H1 (cell line): Measurements from ENCODE around the gene BCAS3. TPM values are rescaled to one million over a fixed set of nuclear protein-coding genes. Genes with fewer than 3 reads are reported as not detected.

Experiments used
- CTCF ChIA-PET: fragments of 300-600 bp; sonication (Branson Sonifier 250); formaldehyde crosslinking; loops from one replicate; lab custom pipeline; 2021; ENCODE audit not compliant: partially characterized antibody; lab: Charles Lee
- POLR2A ChIA-PET: fragments of 300-600 bp; sonication (Branson Sonifier 250); formaldehyde crosslinking; loops from one replicate; lab custom pipeline; 2021; ENCODE audit warnings: inconsistent platforms; ENCODE audit not compliant: partially characterized antibody; lab: Charles Lee
- DNase-seq, 2 experiments: peaks; one replicate each; pipeline versions ENCODE4 v3.0.0 to v3.0.0-alpha.2; 2010 to 2022; ENCODE audit warnings: low spot score in 2 of 2, low read depth in 1 of 2, mixed read lengths in 1 of 2
- FAIRE-seq: peaks from 2 replicates; lab custom pipeline; 2011; peaks lifted over from hg19 to GRCh38; lab: Jason Lieb, UNC
- H2AFZ ChIP-seq: 2 replicates; pipeline ENCODE4 v1.8.1; 2012; ENCODE audit warnings: low read length, inconsistent platforms
- H2AK5ac ChIP-seq: 2 replicates; pipeline ENCODE4 v1.6.1; 2013; ENCODE audit warnings: low read depth, low read length
- H2BK120ac ChIP-seq: replicated peaks from 2 replicates; pipeline ENCODE3; 2013; ENCODE audit warnings: low read depth, low read length, inconsistent platforms
- H2BK12ac ChIP-seq: 2 replicates; pipeline ENCODE4 v1.6.1; 2013; ENCODE audit warnings: low read depth, low read length
- H2BK15ac ChIP-seq: 2 replicates; pipeline ENCODE4 v1.6.1; 2013; ENCODE audit warnings: low read length
- H2BK20ac ChIP-seq: 2 replicates; pipeline ENCODE4 v1.6.1; 2013; ENCODE audit warnings: low read length
- H2BK5ac ChIP-seq: 2 replicates; pipeline ENCODE4 v1.6.1; 2013; ENCODE audit warnings: low read depth, low read length
- H3K14ac ChIP-seq: 2 replicates; pipeline ENCODE4 v1.6.1; 2013; ENCODE audit warnings: inconsistent platforms; ENCODE audit not compliant: insufficient read length
- H3K18ac ChIP-seq: 2 replicates; pipeline ENCODE4 v1.6.1; 2013; ENCODE audit warnings: low read length; ENCODE audit errors: extremely low read depth
- H3K23ac ChIP-seq: 2 replicates; pipeline ENCODE4 v1.6.1; 2013; ENCODE audit warnings: inconsistent platforms; ENCODE audit not compliant: insufficient read length
- H3K23me2 ChIP-seq: 2 replicates; pipeline ENCODE4 v1.6.1; 2013; ENCODE audit warnings: low read depth, low read length
- H3K27ac ChIP-seq: 2 replicates; pipeline ENCODE4 v1.6.1; 2011; ENCODE audit warnings: low read depth, low read length, inconsistent platforms
- H3K27me3 ChIP-seq, 4 experiments: replicated peaks in 1 of 4; 1 replicate in 1 of 4; 2 replicates in 3 of 4; pipeline versions ENCODE4 v1.6.1 to v1.8.1; 2011 to 2013; ENCODE audit warnings: low read length in 3 of 4, mild to moderate bottlenecking in 3 of 4, inconsistent platforms in 2 of 4, mixed read lengths in 2 of 4, moderate library complexity in 1 of 4; ENCODE audit not compliant: control insufficient read depth in 3 of 4, insufficient read depth in 3 of 4; ENCODE audit errors: extremely low read depth in 1 of 4
- H3K36me3 ChIP-seq, 4 experiments: 2 replicates each; pipeline versions ENCODE4 v1.6.1 to v1.8.1; 2011 to 2013; ENCODE audit warnings: mild to moderate bottlenecking in 4 of 4, low read length in 3 of 4, moderate library complexity in 2 of 4, control low read depth in 1 of 4, inconsistent platforms in 1 of 4; ENCODE audit not compliant: insufficient read depth in 4 of 4, control insufficient read depth in 2 of 4
- H3K4ac ChIP-seq: replicated peaks from 2 replicates; pipeline ENCODE3; 2013; ENCODE audit warnings: low read length, low read depth, mixed read lengths, inconsistent platforms; ENCODE audit not compliant: insufficient read length
- H3K4me1 ChIP-seq, 4 experiments: replicated peaks in 1 of 4; 1 replicate in 1 of 4; 2 replicates in 3 of 4; pipeline versions ENCODE4 v1.6.1 to v1.8.1; 2011 to 2013; ENCODE audit warnings: low read length in 3 of 4, inconsistent platforms in 2 of 4, mixed read lengths in 1 of 4; ENCODE audit not compliant: insufficient read depth in 4 of 4, control insufficient read depth in 3 of 4
- H3K4me2 ChIP-seq, 2 experiments: 2 replicates each; pipeline versions ENCODE4 v1.6.1 to v1.8.1; 2011 to 2013; ENCODE audit warnings: low read depth in 2 of 2, low read length in 2 of 2, control low read depth in 1 of 2, inconsistent platforms in 1 of 2, mild to moderate bottlenecking in 1 of 2; ENCODE audit not compliant: insufficient read depth in 1 of 2
- H3K4me3 ChIP-seq, 4 experiments: fragments of 200-600, 300-600 bp in 1 of 4; sonication (generic), shearing (Covaris generic), sonication (Bioruptor Twin) in 1 of 4; 2 replicates each; pipeline versions ENCODE4 v1.5.1 to v1.8.1; 2011 to 2016; ENCODE audit warnings: low read length in 4 of 4, low read depth in 3 of 4, control low read depth in 2 of 4, inconsistent platforms in 2 of 4, mild to moderate bottlenecking in 2 of 4, mixed read lengths in 1 of 4, moderate library complexity in 1 of 4; ENCODE audit not compliant: insufficient read depth in 2 of 4; ENCODE audit errors: extremely low read depth in 1 of 4
- H3K56ac ChIP-seq: replicated peaks from 2 replicates; pipeline ENCODE3; 2013; ENCODE audit warnings: low read depth, mild to moderate bottlenecking, mixed read lengths, low read length, inconsistent platforms; ENCODE audit not compliant: insufficient read length
- H3K79me1 ChIP-seq: 2 replicates; pipeline ENCODE4 v1.6.1; 2013; ENCODE audit warnings: low read depth, low read length, control low read depth
- H3K79me2 ChIP-seq, 2 experiments: 2 replicates each; pipeline versions ENCODE4 v1.6.1 to v1.8.1; 2012 to 2013; ENCODE audit warnings: low read length in 2 of 2, mild to moderate bottlenecking in 2 of 2, inconsistent platforms in 1 of 2; ENCODE audit not compliant: insufficient read depth in 2 of 2, control insufficient read depth in 1 of 2
- H3K9ac ChIP-seq, 4 experiments: replicated peaks in 1 of 4; 1 replicate in 1 of 4; 2 replicates in 3 of 4; pipeline versions ENCODE4 v1.6.1 to v1.8.1; 2011 to 2013; ENCODE audit warnings: low read depth in 3 of 4, low read length in 3 of 4, control low read depth in 2 of 4, mild to moderate bottlenecking in 2 of 4, moderate library complexity in 2 of 4, inconsistent platforms in 1 of 4; ENCODE audit errors: extremely low read depth in 1 of 4
- H3K9me3 ChIP-seq, 2 experiments: 2 replicates each; pipeline versions ENCODE4 v1.6.1 to v1.8.1; 2012 to 2013; ENCODE audit warnings: mild to moderate bottlenecking in 2 of 2, moderate library complexity in 2 of 2, control low read depth in 1 of 2, inconsistent platforms in 1 of 2, low read depth in 1 of 2, low read length in 1 of 2, mixed read lengths in 1 of 2; ENCODE audit not compliant: insufficient read depth in 2 of 2
- H4K20me1 ChIP-seq, 2 experiments: replicated peaks in 1 of 2; 2 replicates each; pipeline versions ENCODE3 to v1.8.1; 2011 to 2013; ENCODE audit warnings: inconsistent platforms in 2 of 2, low read length in 2 of 2, mild to moderate bottlenecking in 1 of 2; ENCODE audit not compliant: insufficient read depth in 2 of 2, control insufficient read depth in 1 of 2
- H4K5ac ChIP-seq: 2 replicates; pipeline ENCODE4 v1.6.1; 2013; ENCODE audit warnings: low read length, low read depth, mixed read lengths, inconsistent platforms; ENCODE audit not compliant: insufficient read length
- H4K8ac ChIP-seq: 2 replicates; pipeline ENCODE4 v1.8.0; 2013; ENCODE audit warnings: mild to moderate bottlenecking, moderate library complexity, low read length, inconsistent platforms; ENCODE audit not compliant: insufficient read depth; ENCODE audit errors: extremely low read depth
- H4K91ac ChIP-seq: replicated peaks from 2 replicates; pipeline ENCODE3; 2013; ENCODE audit warnings: low read length, mixed read lengths, inconsistent platforms; ENCODE audit not compliant: insufficient read length
- BACH1 ChIP-seq: IDR thresholded peaks from 2 replicates; pipeline ENCODE4 v1.6.1; 2012; ENCODE audit warnings: low read length, improper control_type of control experiment
- BRCA1 ChIP-seq: IDR thresholded peaks from 2 replicates; pipeline ENCODE4 v1.6.1; 2012; ENCODE audit warnings: low read depth, low read length, improper control_type of control experiment
- CBX5 ChIP-seq: fragments of 300-800, 300-1000 bp; sonication (generic); IDR thresholded peaks from 2 replicates; pipeline ENCODE4 v1.7.1; 2016; ENCODE audit warnings: antibody characterized with exemption, low read length, low read depth
- CBX8 ChIP-seq: fragments of 300-800, 300-1000 bp; sonication (generic); IDR thresholded peaks from 2 replicates; pipeline ENCODE4 v1.7.1; 2016; ENCODE audit warnings: low read depth, low read length, borderline replicate concordance
- EZH2 ChIP-seq: fragments of 200-600 bp; sonication (generic); IDR thresholded peaks from 2 replicates; pipeline ENCODE4 v1.7.1; 2012; ENCODE audit warnings: low read depth, mild to moderate bottlenecking, moderate library complexity, low read length, inconsistent platforms; ENCODE audit not compliant: severe bottlenecking
- HDAC6 ChIP-seq: IDR thresholded peaks from one replicate; pipeline ENCODE4 v1.7.1; 2012; ENCODE audit warnings: low read depth, mild to moderate bottlenecking, inconsistent platforms, low read length, moderate library complexity
- KDM1A ChIP-seq: fragments of 200-600, 300-600 bp; sonication (generic); IDR thresholded peaks from 2 replicates; pipeline ENCODE4 v1.7.1; 2016; ENCODE audit warnings: mild to moderate bottlenecking, low read length, borderline replicate concordance
- KDM4A ChIP-seq: IDR thresholded peaks from one replicate; pipeline ENCODE4 v1.7.1; 2012; ENCODE audit warnings: low read depth, mild to moderate bottlenecking, moderate library complexity, low read length, inconsistent platforms; ENCODE audit not compliant: severe bottlenecking
- KDM5A ChIP-seq: fragments of 200-600 bp; IDR thresholded peaks from 2 replicates; pipeline ENCODE4 v1.7.1; 2012; ENCODE audit warnings: mild to moderate bottlenecking, low read length, inconsistent platforms, mixed read lengths
- POLR2AphosphoS5 ChIP-seq: IDR thresholded peaks from 2 replicates; pipeline ENCODE4 v1.6.1; 2011; ENCODE audit warnings: low read depth, low read length
- TBP ChIP-seq: IDR thresholded peaks from 2 replicates; pipeline ENCODE4 v1.6.1; 2011; ENCODE audit warnings: low read depth, low read length, improper control_type of control experiment
- WGBS, 2 experiments: shearing (Covaris generic) in 1 of 2; methylation state at CpG; one replicate each; pipeline versions ENCODE4 v1.1.6 to v1.1.7; 2013 to 2015; ENCODE audit warnings: low lambda C conversion rate in 2 of 2, mixed read lengths in 2 of 2, inconsistent platforms in 1 of 2, low coverage in 1 of 2, missing lambda C conversion rate in 1 of 2; ENCODE audit not compliant: insufficient replicate concordance in 2 of 2, insufficient coverage in 1 of 2, insufficient read length in 1 of 2; ENCODE audit errors: extremely low coverage in 1 of 2, missing lambda C conversion rate in 1 of 2; 5-methylcytosine and 5-hydroxymethylcytosine counted together
- polyA plus RNA-seq, 7 experiments: library from polyadenylated mRNA; depleted of rRNA in 3 of 7; stranded (reverse) in 5 of 7; unstranded in 2 of 7; fragments of >200 nt in 5 of 7; fragments of 200-250 nt in 2 of 7; gene quantifications; 1 replicate in 5 of 7; 2 replicates in 1 of 7; 4 replicates in 1 of 7; pipeline versions ENCODE4 v1.2.1 to v1.2.3, GENCODE V29; 2011 to 2013; ENCODE audit warnings: missing spikeins in 2 of 7, mixed read lengths in 2 of 7
- total RNA-seq: library from RNA; stranded (reverse); fragmentation: NEBNext Ultra II Directional; extraction: Animal tissue kit (Norgen Biotek cat#: 25700); gene quantifications from 2 replicates; pipeline ENCODE4 v1.2.1, GENCODE V29; 2021
- TF ChIP-seq, protein P1 (sequence below): IDR thresholded peaks from 2 replicates; pipeline ENCODE4 v1.6.1; 2012; ENCODE audit warnings: low read length, inconsistent platforms

Gene BCAS3
- total and polyA plus RNA-seq, 2 of the 8 experiments (the other 6 are each of a cell fraction or from before 2014, with no cell fraction given): 9.9 to 13.3 TPM

- no peak overlapping the region for H4K91ac ChIP-seq
- H2BK12ac ChIP-seq: no peak overlapping the region
- H3K14ac ChIP-seq: no peak overlapping the region
- H2BK20ac ChIP-seq: no peak overlapping the region
- no peak overlapping the region for H3K56ac ChIP-seq
- H3K4me2 ChIP-seq: no peak overlapping the region
- H2AFZ ChIP-seq: no peak overlapping the region
- no peaks in the 10 kb centered on the region for H4K20me1 ChIP-seq
- peaks cover 0 to 22% (median 0%) of the 10 kb centered on the region in 4 experiments; a peak in 2 of 8 replicates for H3K36me3 ChIP-seq
- H3K4me3 ChIP-seq: no peak overlapping the region
- no peak overlapping the region for H3K27ac ChIP-seq
- H3K18ac ChIP-seq: no peak overlapping the region
- H2AK5ac ChIP-seq: no peak overlapping the region
- H3K9ac ChIP-seq: no peak overlapping the region
- POLR2A ChIA-PET: no interaction called here
- H3K79me1 ChIP-seq: no peaks in the 10 kb centered on the region; the same call in 1 of the 2 replicates
- H3K4me1 ChIP-seq: no peaks in the 10 kb centered on the region
- no peaks in the 10 kb centered on the region for H3K79me2 ChIP-seq
- H3K4ac ChIP-seq: no peak overlapping the region
- H3K9me3 ChIP-seq: no peaks in the 10 kb centered on the region
- WGBS, 2 experiments: 90% methylated on average over 2 of the region's 2 CpGs; no CpG with 5 or more reads in 1 of the 2 experiments
- H3K23ac ChIP-seq: no peak overlapping the region
- no peaks in the 10 kb centered on the region for H3K27me3 ChIP-seq
- H2BK5ac ChIP-seq: no peak overlapping the region
- CTCF ChIA-PET: no interaction called here
- H3K23me2 ChIP-seq: no peaks in the 10 kb centered on the region
- H2BK15ac ChIP-seq: no peak overlapping the region
- no peak overlapping the region for H4K8ac ChIP-seq
- no peak overlapping the region for H2BK120ac ChIP-seq
- no peak for TF ChIP-seq KDM4A
- TF ChIP-seq KDM5A: no peak
- TF ChIP-seq KDM1A: no peak
- TF ChIP-seq TBP: no peak
- TF ChIP-seq, protein P1, sequence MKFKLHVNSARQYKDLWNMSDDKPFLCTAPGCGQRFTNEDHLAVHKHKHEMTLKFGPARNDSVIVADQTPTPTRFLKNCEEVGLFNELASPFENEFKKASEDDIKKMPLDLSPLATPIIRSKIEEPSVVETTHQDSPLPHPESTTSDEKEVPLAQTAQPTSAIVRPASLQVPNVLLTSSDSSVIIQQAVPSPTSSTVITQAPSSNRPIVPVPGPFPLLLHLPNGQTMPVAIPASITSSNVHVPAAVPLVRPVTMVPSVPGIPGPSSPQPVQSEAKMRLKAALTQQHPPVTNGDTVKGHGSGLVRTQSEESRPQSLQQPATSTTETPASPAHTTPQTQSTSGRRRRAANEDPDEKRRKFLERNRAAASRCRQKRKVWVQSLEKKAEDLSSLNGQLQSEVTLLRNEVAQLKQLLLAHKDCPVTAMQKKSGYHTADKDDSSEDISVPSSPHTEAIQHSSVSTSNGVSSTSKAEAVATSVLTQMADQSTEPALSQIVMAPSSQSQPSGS: no peak
- TF ChIP-seq HDAC6: no peak
- TF ChIP-seq CBX5: no peak
- TF ChIP-seq EZH2: no peak
- TF ChIP-seq BACH1: no peak
- no peak for TF ChIP-seq POLR2AphosphoS5
- no peak for TF ChIP-seq BRCA1
- no peak for TF ChIP-seq CBX8
- TF ChIP-seq, all 59 proteins: peak for 0
- DNase-seq: no peak
- no peak for FAIRE-seq
- H4K5ac ChIP-seq: no peak overlapping the region
These were observed 16.2 kb upstream of the BCAS3 start for GRCh38 chr17:60661489-60661888.
